HCT116 (cell line): ENCODE data around the gene PTPN7. TPM values are rescaled to one million over a fixed set of nuclear protein-coding genes. Genes with fewer than 3 reads are reported as not detected.

Experiments
- ATAC-seq: fragments of 200-7000 bp; cut with Tn5 transposase; 2 replicates; pipeline ENCODE4 v1.9.1; 2020; ENCODE audit warnings: mild to moderate bottlenecking, moderate library complexity
- BruUV-seq: library from RNA; stranded (reverse); fragments of 400-500 nt; replicated peaks from 2 replicates; lab custom pipeline; 2021; lab: Mats Ljungman, UMichigan
- CTCF ChIA-PET: fragments of 300-600 bp; sonication (Branson Sonifier 250); formaldehyde crosslinking; loops from one replicate; lab custom pipeline; 2021; ENCODE audit warnings: antibody characterized with exemption; lab: Charles Lee
- POLR2A ChIA-PET: fragments of 300-600, 350-600 bp; sonication (Branson Sonifier 250); formaldehyde crosslinking; loops from one replicate; lab custom pipeline; 2021; ENCODE audit warnings: antibody characterized with exemption; lab: Charles Lee
- RAD21 ChIA-PET, 2 experiments: fragments of 300-600 bp; sonication (Branson Sonifier 250); formaldehyde crosslinking; loops; one replicate each; lab custom pipeline; 2023; ENCODE audit warnings: low total read pairs in 2 of 2; ENCODE audit not compliant: uncharacterized antibody in 2 of 2, unreplicated experiment in 2 of 2, low non-redundant PET in 1 of 2; lab: Charles Lee
- DNase-seq: peaks from one replicate; pipeline ENCODE4 v3.0.0-alpha.2; 2010; ENCODE audit warnings: low read depth, low spot score
- H2AFZ ChIP-seq: fragments of 200-600 bp; shearing (Covaris generic), sonication (generic); 2 replicates; pipeline ENCODE4 v1.6.1; 2017; ENCODE audit warnings: low read depth, mixed run types, mixed read lengths, antibody characterized with exemption, low read length; ENCODE audit not compliant: poor library complexity, severe bottlenecking
- H3K27ac ChIP-seq: 2 replicates; pipeline ENCODE4 v1.5.1; 2012; ENCODE audit warnings: low read depth, low read length
- H3K27me3 ChIP-seq: fragments of 200-600 bp; sonication (generic); 2 replicates; pipeline ENCODE4 v1.6.1; 2016; ENCODE audit warnings: mixed run types, low read length, mixed read lengths; ENCODE audit not compliant: insufficient read depth
- H3K36me3 ChIP-seq, 2 experiments: fragments of 200-500 bp in 1 of 2; fragments of 200-600 bp in 1 of 2; sonication (Bioruptor generic) in 1 of 2; sonication (generic) in 1 of 2; 2 replicates each; pipeline versions ENCODE4 v1.5.1 to v1.6.1; 2014 to 2016; ENCODE audit warnings: low read length in 2 of 2, inconsistent platforms in 1 of 2, mixed read lengths in 1 of 2, mixed run types in 1 of 2; ENCODE audit not compliant: insufficient read depth in 2 of 2, control insufficient read depth in 1 of 2
- H3K4me1 ChIP-seq, 2 experiments: fragments of 200-600 bp in 1 of 2; sonication (generic) in 1 of 2; 2 replicates each; pipeline versions ENCODE4 v1.5.1 to v1.6.1; 2012 to 2017; ENCODE audit warnings: low read length in 2 of 2, inconsistent platforms in 1 of 2, mild to moderate bottlenecking in 1 of 2, mixed read lengths in 1 of 2, mixed run types in 1 of 2, moderate library complexity in 1 of 2; ENCODE audit not compliant: insufficient read depth in 2 of 2, control insufficient read depth in 1 of 2
- H3K4me2 ChIP-seq: fragments of 200-600 bp; sonication (generic); 2 replicates; pipeline ENCODE4 v1.6.1; 2017; ENCODE audit warnings: mixed run types, low read length, mixed read lengths
- H3K4me3 ChIP-seq, 2 experiments: fragments of 200-600 bp in 1 of 2; sonication (generic) in 1 of 2; replicated peaks in 1 of 2; 2 replicates each; pipeline ENCODE4 v1.5.1; 2011 to 2016; ENCODE audit warnings: low read length in 2 of 2, control low read depth in 1 of 2, low read depth in 1 of 2, mild to moderate bottlenecking in 1 of 2, mixed read lengths in 1 of 2, mixed run types in 1 of 2
- H3K79me2 ChIP-seq: fragments of 200-600 bp; sonication (generic); 2 replicates; pipeline ENCODE4 v1.6.1; 2017; ENCODE audit warnings: mild to moderate bottlenecking, mixed run types, low read length, moderate library complexity, mixed read lengths; ENCODE audit not compliant: insufficient read depth
- H3K9ac ChIP-seq: fragments of 200-600 bp; sonication (generic); 2 replicates; pipeline ENCODE4 v1.6.1; 2016; ENCODE audit warnings: low read length, mixed read lengths
- H3K9me2 ChIP-seq: fragments of 200-600 bp; sonication (generic), shearing (Covaris generic); 2 replicates; pipeline ENCODE4 v1.6.1; 2017; ENCODE audit warnings: mixed run types, mild to moderate bottlenecking, moderate library complexity; ENCODE audit not compliant: insufficient read depth
- H3K9me3 ChIP-seq, 2 experiments: fragments of 200-500 bp in 1 of 2; fragments of 200-600 bp in 1 of 2; sonication (Bioruptor generic) in 1 of 2; sonication (generic) in 1 of 2; 2 replicates each; pipeline ENCODE4 v1.6.1; 2014 to 2017; ENCODE audit warnings: low read length in 2 of 2, mixed read lengths in 2 of 2, inconsistent platforms in 1 of 2, low read depth in 1 of 2, mild to moderate bottlenecking in 1 of 2, mixed run types in 1 of 2, moderate library complexity in 1 of 2; ENCODE audit not compliant: control insufficient read depth in 1 of 2, insufficient read depth in 1 of 2
- H4K20me1 ChIP-seq: fragments of 200-600 bp; sonication (generic), shearing (Covaris generic); 2 replicates; pipeline ENCODE4 v1.6.1; 2017; ENCODE audit warnings: mixed run types, mild to moderate bottlenecking, moderate library complexity; ENCODE audit not compliant: insufficient read depth
- CEBPB ChIP-seq: IDR thresholded peaks from 2 replicates; pipeline ENCODE4 v1.6.1; 2012; ENCODE audit warnings: low read depth
- EGR1 ChIP-seq: IDR thresholded peaks from 2 replicates; pipeline ENCODE4 v1.6.1; 2012; ENCODE audit warnings: low read depth
- ELF1 ChIP-seq: IDR thresholded peaks from 2 replicates; pipeline ENCODE4 v1.6.1; 2012; ENCODE audit warnings: low read depth, borderline replicate concordance
- EZH2 ChIP-seq: fragments of 200-600 bp; sonication (generic); IDR thresholded peaks from 2 replicates; pipeline ENCODE4 v1.6.1; 2017; ENCODE audit warnings: antibody characterized with exemption, mixed run types
- POLR2A ChIP-seq: IDR thresholded peaks from 2 replicates; pipeline ENCODE4 v1.7.0; 2011; ENCODE audit warnings: borderline replicate concordance; ENCODE audit not compliant: insufficient read depth, insufficient read length; ENCODE audit errors: extremely low read depth
- POLR2AphosphoS5 ChIP-seq: IDR thresholded peaks from 2 replicates; pipeline ENCODE4 v1.6.1; 2011; ENCODE audit warnings: mild to moderate bottlenecking, low read depth, low read length, moderate library complexity
- SIN3A ChIP-seq: IDR thresholded peaks from 2 replicates; pipeline ENCODE4 v1.6.1; 2012; ENCODE audit warnings: low read depth
- SP1 ChIP-seq: IDR thresholded peaks from 2 replicates; pipeline ENCODE4 v1.6.1; 2012; ENCODE audit warnings: low read depth
- TCF7L2 ChIP-seq: IDR thresholded peaks from 2 replicates; pipeline ENCODE4 v1.7.0; 2011; ENCODE audit warnings: borderline replicate concordance, inconsistent platforms; ENCODE audit not compliant: insufficient read depth, insufficient read length; ENCODE audit errors: extremely low read depth
- ZFX ChIP-seq: fragments of 450-650 bp; IDR thresholded peaks from 2 replicates; pipeline ENCODE4 v1.6.1; 2017
- ZNF274 ChIP-seq: fragments of 200-500 bp; sonication (Bioruptor generic); IDR thresholded peaks from 2 replicates; pipeline ENCODE4 v1.6.1; 2014; ENCODE audit warnings: mild to moderate bottlenecking, low read depth, low read length, inconsistent platforms
- intact Hi-C: fragments of 100-400 bp; cut with micrococcal nuclease; formaldehyde crosslinking; loops from 2 replicates; pipeline ENCODE4 v1.10.0; 2022
- total RNA-seq: library from RNA; stranded (reverse); gene quantifications from one replicate; pipeline ENCODE4 v1.2.1, GENCODE V29; 2021; ENCODE audit not compliant: unreplicated experiment
- TF ChIP-seq, protein P1 (sequence below): IDR thresholded peaks from 2 replicates; pipeline ENCODE4 v1.6.1; 2012
- TF ChIP-seq, protein P2 (sequence below): IDR thresholded peaks from 2 replicates; pipeline ENCODE4 v1.6.1; 2011; ENCODE audit warnings: mild to moderate bottlenecking, low read length, moderate library complexity; ENCODE audit not compliant: insufficient replicate concordance; ENCODE audit errors: extremely low read depth

The PTPN7 gene
- total RNA-seq, 1 experiment from 2014 or later = 0.76 TPM

DNA sequence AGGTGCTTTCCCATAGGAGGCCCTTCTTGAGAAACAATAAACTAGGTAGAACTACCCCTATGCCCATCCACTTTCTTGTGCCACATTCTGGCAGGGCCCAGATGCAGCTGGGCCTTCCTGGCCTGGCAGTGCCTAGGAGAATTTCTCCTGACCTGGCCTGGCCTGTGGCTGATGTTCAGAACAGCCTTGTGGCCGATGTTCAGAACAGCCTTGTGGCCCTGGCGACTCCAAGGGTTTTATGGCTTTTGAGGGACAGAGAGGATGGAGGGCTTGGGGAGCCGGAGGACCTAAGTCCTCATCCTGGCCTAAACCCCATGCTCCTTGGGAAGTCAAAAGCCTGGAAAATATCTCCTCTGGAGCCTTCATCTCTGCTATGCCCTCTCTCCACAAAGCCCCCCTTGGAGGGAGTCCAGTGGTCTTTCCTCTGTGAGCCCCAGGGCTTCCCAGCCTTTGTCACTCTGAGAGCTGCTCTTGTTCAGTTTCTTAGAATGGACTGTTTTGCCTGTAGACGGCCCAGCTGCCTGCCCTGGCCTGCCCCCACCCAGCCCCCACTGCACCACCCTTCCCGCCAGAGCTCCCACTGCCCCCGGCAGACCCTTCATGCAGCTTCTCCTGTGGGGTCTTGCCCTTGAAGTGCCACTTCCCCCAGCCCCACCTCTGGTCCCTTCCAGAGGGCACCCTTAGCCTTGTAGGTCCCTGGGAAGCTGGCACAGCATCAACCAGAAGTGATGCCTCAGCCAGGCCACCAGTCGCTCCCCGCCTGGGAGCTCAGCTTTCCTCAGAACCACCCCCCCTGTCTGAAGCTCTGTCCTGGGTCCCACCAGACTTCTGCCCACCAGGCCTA lies 30.7 kb downstream of the PTPN7 start:
- no peak overlapping the region for H3K9ac ChIP-seq
- TF ChIP-seq ELF1 = no peak
- TF ChIP-seq POLR2A = no peak
- no peak for TF ChIP-seq SIN3A
- TF ChIP-seq EGR1 = no peak
- TF ChIP-seq, protein P1, sequence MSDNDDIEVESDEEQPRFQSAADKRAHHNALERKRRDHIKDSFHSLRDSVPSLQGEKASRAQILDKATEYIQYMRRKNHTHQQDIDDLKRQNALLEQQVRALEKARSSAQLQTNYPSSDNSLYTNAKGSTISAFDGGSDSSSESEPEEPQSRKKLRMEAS = no peak
- no peak for TF ChIP-seq TCF7L2
- TF ChIP-seq POLR2AphosphoS5 = no peak
- no peak for TF ChIP-seq SP1
- no peak for TF ChIP-seq ZFX
- TF ChIP-seq ZNF274 = no peak
- no peak for TF ChIP-seq CEBPB
- no peak for TF ChIP-seq EZH2
- TF ChIP-seq, protein P2, sequence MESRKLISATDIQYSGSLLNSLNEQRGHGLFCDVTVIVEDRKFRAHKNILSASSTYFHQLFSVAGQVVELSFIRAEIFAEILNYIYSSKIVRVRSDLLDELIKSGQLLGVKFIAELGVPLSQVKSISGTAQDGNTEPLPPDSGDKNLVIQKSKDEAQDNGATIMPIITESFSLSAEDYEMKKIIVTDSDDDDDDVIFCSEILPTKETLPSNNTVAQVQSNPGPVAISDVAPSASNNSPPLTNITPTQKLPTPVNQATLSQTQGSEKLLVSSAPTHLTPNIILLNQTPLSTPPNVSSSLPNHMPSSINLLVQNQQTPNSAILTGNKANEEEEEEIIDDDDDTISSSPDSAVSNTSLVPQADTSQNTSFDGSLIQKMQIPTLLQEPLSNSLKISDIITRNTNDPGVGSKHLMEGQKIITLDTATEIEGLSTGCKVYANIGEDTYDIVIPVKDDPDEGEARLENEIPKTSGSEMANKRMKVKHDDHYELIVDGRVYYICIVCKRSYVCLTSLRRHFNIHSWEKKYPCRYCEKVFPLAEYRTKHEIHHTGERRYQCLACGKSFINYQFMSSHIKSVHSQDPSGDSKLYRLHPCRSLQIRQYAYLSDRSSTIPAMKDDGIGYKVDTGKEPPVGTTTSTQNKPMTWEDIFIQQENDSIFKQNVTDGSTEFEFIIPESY = no peak
- H2AFZ ChIP-seq = no peak overlapping the region
- H3K4me2 ChIP-seq = no peak overlapping the region
- no peak for DNase-seq
- intact Hi-C loops = no loop called here
- no peaks in the 10 kb centered on the region for H3K79me2 ChIP-seq
- no TSS peak for BruUV-seq
- ChIA-PET RAD21 (no interaction called here), POLR2A (no interaction called here), CTCF (interaction anchor here (0.6 to 1.0 kb wide), 4 partner anchors 10 to 130 kb away, joined by 3 to 5 read pairs (median 4); no protein-coding TSS in a partner anchor)
- H3K9me2 ChIP-seq = no peaks in the 10 kb centered on the region
- ATAC-seq = peak; percentile 21; the same call in 1 of the 2 replicates
- peaks cover 3 to 13% of the 10 kb centered on the region in 2 experiments; a peak in 3 of 4 replicates for H3K36me3 ChIP-seq
- H3K4me3 ChIP-seq = no peak overlapping the region
- no peaks in the 10 kb centered on the region for H3K27me3 ChIP-seq
- no peaks in the 10 kb centered on the region for H4K20me1 ChIP-seq
- no peak overlapping the region for H3K27ac ChIP-seq
- peaks cover 0 to 4% of the 10 kb centered on the region in 2 experiments; a peak in 1 of 4 replicates for H3K4me1 ChIP-seq
- no peaks in the 10 kb centered on the region for H3K9me3 ChIP-seq
